ENCODE data around the gene SEMA3B.

GRCh38 chr3:50272911-50273688 is 4.2 kb downstream of the SEMA3B start:
- TF ChIP-seq EZH2 (IDR thresholded peaks at IDR 0.05; ENCODE audit: low read length): no peak
- peak in 2 of 3 experiments; percentile 95 to 98 for TF ChIP-seq CTCF (optimal IDR thresholded peaks at IDR 0.05 in 1 of 3, IDR thresholded peaks at IDR 0.05 in 1 of 3, conservative IDR thresholded peaks at IDR 0.05 in 1 of 3; ENCODE audit: extremely low read depth in 1 of 3, insufficient read depth in 2 of 3, low read length in 3 of 3)

Data from keratinocyte (primary cell).